H9 (cell line): ENCODE measurements around the gene TNPO1. TPM values are rescaled to one million over a fixed set of nuclear protein-coding genes. Genes with fewer than 3 reads are reported as not detected.

Experiments
- DNase-seq: peaks from one replicate; pipeline ENCODE4 v3.0.0-alpha.2; 2017
- H2AFZ ChIP-seq: one replicate; pipeline ENCODE4 v1.6.1; 2013; ENCODE audit warnings: mild to moderate bottlenecking, low read length, control low read depth, moderate library complexity
- H2AK5ac ChIP-seq: 2 replicates; pipeline ENCODE4 v1.6.1; 2013; ENCODE audit warnings: low read length, control low read depth, mixed read lengths; ENCODE audit not compliant: insufficient read length
- H2BK120ac ChIP-seq: one replicate; pipeline ENCODE4 v1.6.1; 2013; ENCODE audit warnings: low read depth, mild to moderate bottlenecking, low read length, control low read depth, inconsistent platforms; ENCODE audit not compliant: poor library complexity, severe bottlenecking
- H2BK12ac ChIP-seq: 2 replicates; pipeline ENCODE4 v1.6.1; 2013; ENCODE audit warnings: low read length, control low read depth, mixed read lengths, low read depth; ENCODE audit not compliant: insufficient read length
- H2BK15ac ChIP-seq: 2 replicates; pipeline ENCODE4 v1.6.1; 2013; ENCODE audit warnings: low read depth, low read length, control low read depth
- H2BK20ac ChIP-seq: one replicate; pipeline ENCODE4 v1.6.1; 2013; ENCODE audit warnings: low read depth, mild to moderate bottlenecking, low read length, control low read depth, inconsistent platforms; ENCODE audit not compliant: poor library complexity, severe bottlenecking
- H2BK5ac ChIP-seq: 2 replicates; pipeline ENCODE4 v1.6.1; 2013; ENCODE audit warnings: low read length, control low read depth, mixed read lengths; ENCODE audit not compliant: insufficient read length
- H3K14ac ChIP-seq: 2 replicates; pipeline ENCODE4 v1.6.1; 2013; ENCODE audit warnings: low read length, control low read depth; ENCODE audit not compliant: insufficient read depth
- H3K18ac ChIP-seq: 2 replicates; pipeline ENCODE4 v1.6.1; 2013; ENCODE audit warnings: low read depth, mild to moderate bottlenecking, mixed read lengths, low read length, control low read depth; ENCODE audit not compliant: insufficient read length
- H3K23ac ChIP-seq: 2 replicates; pipeline ENCODE4 v1.6.1; 2013; ENCODE audit warnings: low read length, control low read depth, mixed read lengths, low read depth; ENCODE audit not compliant: insufficient read length
- H3K23me2 ChIP-seq: 2 replicates; pipeline ENCODE4 v1.6.1; 2013; ENCODE audit warnings: low read depth, mild to moderate bottlenecking, mixed read lengths, low read length, control low read depth; ENCODE audit not compliant: insufficient read length, poor library complexity, severe bottlenecking
- H3K27ac ChIP-seq: 2 replicates; pipeline ENCODE4 v1.5.1; 2013; ENCODE audit warnings: low read length, control low read depth, mixed read lengths, low read depth; ENCODE audit not compliant: insufficient read length
- H3K27me3 ChIP-seq: 2 replicates; pipeline ENCODE4 v1.6.1; 2013; ENCODE audit warnings: low read length, control low read depth, inconsistent platforms; ENCODE audit not compliant: insufficient read depth
- H3K4ac ChIP-seq: 2 replicates; pipeline ENCODE4 v1.6.1; 2013; ENCODE audit warnings: low read depth, mild to moderate bottlenecking, control low read depth, inconsistent platforms, low read length, moderate library complexity
- H3K4me1 ChIP-seq: 2 replicates; pipeline ENCODE4 v1.6.1; 2013; ENCODE audit warnings: low read length, control low read depth, inconsistent platforms; ENCODE audit not compliant: insufficient read depth
- H3K4me2 ChIP-seq: 2 replicates; pipeline ENCODE4 v1.6.1; 2013; ENCODE audit warnings: low read length, control low read depth, mixed read lengths; ENCODE audit not compliant: insufficient read length, insufficient read depth
- H3K56ac ChIP-seq: 2 replicates; pipeline ENCODE4 v1.6.1; 2013; ENCODE audit warnings: low read depth, mild to moderate bottlenecking, mixed read lengths, low read length, control low read depth; ENCODE audit not compliant: insufficient read length
- H3K79me1 ChIP-seq: 2 replicates; pipeline ENCODE4 v1.6.1; 2013; ENCODE audit warnings: low read depth, mild to moderate bottlenecking, moderate library complexity, low read length, control low read depth, inconsistent platforms; ENCODE audit not compliant: insufficient read depth, poor library complexity, severe bottlenecking
- H3K79me2 ChIP-seq: 2 replicates; pipeline ENCODE4 v1.6.1; 2013; ENCODE audit warnings: low read length, control low read depth, inconsistent platforms; ENCODE audit not compliant: insufficient read depth
- H3K9ac ChIP-seq: 2 replicates; pipeline ENCODE4 v1.6.1; 2013; ENCODE audit warnings: low read length, control low read depth, mixed read lengths; ENCODE audit not compliant: insufficient read length; ENCODE audit errors: extremely low read depth
- H3K9me3 ChIP-seq: one replicate; pipeline ENCODE4 v1.6.1; 2013; ENCODE audit warnings: low read depth, low read length, inconsistent platforms; ENCODE audit not compliant: control insufficient read depth
- H3T11ph ChIP-seq: one replicate; pipeline ENCODE4 v1.6.1; 2013; ENCODE audit warnings: mild to moderate bottlenecking, low read length, control low read depth, inconsistent platforms
- H4K20me1 ChIP-seq: one replicate; pipeline ENCODE4 v1.6.1; 2013; ENCODE audit not compliant: control insufficient read depth, insufficient read length, insufficient read depth
- H4K5ac ChIP-seq: 2 replicates; pipeline ENCODE4 v1.6.1; 2013; ENCODE audit warnings: low read depth, mild to moderate bottlenecking, mixed read lengths, low read length, control low read depth; ENCODE audit not compliant: insufficient read length
- H4K8ac ChIP-seq: replicated peaks from 2 replicates; pipeline ENCODE4 v1.6.1; 2013; ENCODE audit warnings: low read length, control low read depth, mixed read lengths, low read depth; ENCODE audit not compliant: insufficient read length
- H4K91ac ChIP-seq: 2 replicates; pipeline ENCODE4 v1.6.1; 2013; ENCODE audit warnings: low read depth, mild to moderate bottlenecking, moderate library complexity, mixed read lengths, low read length, control low read depth; ENCODE audit not compliant: insufficient read length
- H3K27ac Mint-ChIP-seq, 3 experiments: 2 replicates in 2 of 3; 3 replicates in 1 of 3; pipeline ENCODE4 v1.8.0; 2020 to 2021; ENCODE audit warnings: mixed read lengths in 3 of 3, mild to moderate bottlenecking in 1 of 3, moderate library complexity in 1 of 3
- H3K27me3 Mint-ChIP-seq: 2 replicates; pipeline ENCODE4 v1.8.0; 2021; ENCODE audit warnings: low read depth, mild to moderate bottlenecking, moderate library complexity, mixed read lengths
- H3K36me3 Mint-ChIP-seq, 3 experiments: 2 replicates in 2 of 3; 3 replicates in 1 of 3; pipeline ENCODE4 v1.8.0; 2020 to 2021; ENCODE audit warnings: low read depth in 3 of 3, mixed read lengths in 3 of 3; ENCODE audit not compliant: insufficient read depth in 1 of 3
- H3K4me1 Mint-ChIP-seq, 2 experiments: 2 replicates each; pipeline ENCODE4 v1.8.0; 2020; ENCODE audit warnings: mixed read lengths in 2 of 2
- H3K4me3 Mint-ChIP-seq, 2 experiments: 2 replicates in 1 of 2; 3 replicates in 1 of 2; pipeline ENCODE4 v1.8.0; 2020 to 2021; ENCODE audit warnings: mild to moderate bottlenecking in 2 of 2, mixed read lengths in 2 of 2, moderate library complexity in 1 of 2
- H3K9me3 Mint-ChIP-seq, 2 experiments: 2 replicates in 1 of 2; 3 replicates in 1 of 2; pipeline ENCODE4 v1.8.0; 2020; ENCODE audit warnings: mild to moderate bottlenecking in 2 of 2, mixed read lengths in 2 of 2, moderate library complexity in 1 of 2
- CTCF ChIP-seq: fragments of 200-600 bp; sonication (generic); conservative IDR thresholded peaks from 3 replicates; pipeline ENCODE4 v1.8.0; 2021; ENCODE audit warnings: antibody characterized with exemption, mild to moderate bottlenecking
- WGBS: extraction: QIAGEN DNeasy Blood & Tissue Kit; methylation state at CpG from one replicate; pipeline ENCODE4 v1.1.7; 2013; ENCODE audit warnings: missing lambda C conversion rate, low lambda C conversion rate, mixed read lengths; ENCODE audit not compliant: insufficient read length; ENCODE audit errors: extremely low coverage; 5-methylcytosine and 5-hydroxymethylcytosine counted together
- total RNA-seq: library from RNA; stranded (reverse); gene quantifications from 2 replicates; pipeline ENCODE4 v1.2.1, GENCODE V29; 2021

TNPO1 gene
- total RNA-seq, 1 experiment from 2014 or later: 164 TPM

GRCh38 chr5:72852356-72852755 lies 35.9 kb downstream of the TNPO1 start:
- Histone ChIP-seq H3K79me1 (no peaks in the 10 kb centered on the region), H3K79me2 (peaks cover 27% of the 10 kb centered on the region; the same call in 1 of the 2 replicates), H2BK5ac (no peak overlapping the region), H4K8ac (no peak overlapping the region), H4K5ac (no peak overlapping the region), H2AK5ac (no peak overlapping the region), H2BK20ac (no peak overlapping the region), H3K9me3 (no peaks in the 10 kb centered on the region), H3K14ac (no peak overlapping the region), H3K27ac (no peak overlapping the region), H3K4ac (no peak overlapping the region), H3T11ph (no peak overlapping the region), H3K27me3 (no peaks in the 10 kb centered on the region), H3K9ac (no peak overlapping the region), H3K18ac (no peak overlapping the region), H2BK15ac (no peak overlapping the region), H3K23me2 (no peaks in the 10 kb centered on the region), H3K56ac (no peak overlapping the region), H2BK120ac (no peak overlapping the region), H2BK12ac (no peak overlapping the region), H3K23ac (no peak overlapping the region), H3K4me2 (no peak overlapping the region), H3K4me1 (no peaks in the 10 kb centered on the region), H4K20me1 (no peaks in the 10 kb centered on the region), H2AFZ (no peak overlapping the region), H4K91ac (no peak overlapping the region)
- H3K9me3 Mint-ChIP-seq: no peaks in the 10 kb centered on the region
- peaks cover 30 to 64% (median 46%) of the 10 kb centered on the region in 3 experiments; a peak in 6 of 7 replicates for H3K36me3 Mint-ChIP-seq
- no peaks in the 10 kb centered on the region for H3K27me3 Mint-ChIP-seq
- no peak for DNase-seq
- no peak for TF ChIP-seq CTCF
- no peak overlapping the region for H3K27ac Mint-ChIP-seq
- no peak overlapping the region for H3K4me3 Mint-ChIP-seq
- peaks cover 22 to 23% of the 10 kb centered on the region in 2 experiments for H3K4me1 Mint-ChIP-seq
- 100% methylated on average over 1 of the region's 4 CpGs for WGBS
